Endothelial cell of umbilical vein (primary cell): ENCODE results near the gene KCNMB2. TPM values are rescaled to one million over a fixed set of nuclear protein-coding genes. Genes with fewer than 3 reads are reported as not detected.

Experiments
- BruUV-seq: library from RNA; stranded (reverse); fragments of 400-500 nt; replicated peaks from 2 replicates; lab custom pipeline; 2021; lab: Mats Ljungman, UMichigan
- CTCF ChIA-PET: fragments of 300-600, 350-600 bp; sonication (Branson Sonifier 250); formaldehyde crosslinking; loops from one replicate; lab custom pipeline; 2021; ENCODE audit warnings: antibody characterized with exemption, inconsistent platforms; lab: Charles Lee
- POLR2A ChIA-PET: fragments of 300-600, 350-600 bp; sonication (Branson Sonifier 250); formaldehyde crosslinking; loops from one replicate; lab custom pipeline; 2021; ENCODE audit warnings: antibody characterized with exemption, inconsistent platforms; lab: Charles Lee
- DNase-seq: peaks from one replicate; pipeline ENCODE4 v3.0.0-alpha.2; 2011; ENCODE audit warnings: low read depth, low spot score
- FAIRE-seq: peaks from 2 replicates; lab custom pipeline; 2011; peaks lifted over from hg19 to GRCh38; lab: Jason Lieb, UNC
- H2AFZ ChIP-seq: 2 replicates; pipeline ENCODE4 v1.6.0; 2012; ENCODE audit warnings: low read depth, low read length, control low read depth, inconsistent platforms
- H3K27ac ChIP-seq: 2 replicates; pipeline ENCODE4 v1.5.1; 2011; ENCODE audit warnings: low read depth, mild to moderate bottlenecking, control low read depth, low read length, moderate library complexity; ENCODE audit not compliant: insufficient read depth
- H3K27me3 ChIP-seq, 2 experiments: 2 replicates each; pipeline versions ENCODE4 v1.6.0 to v1.6.1; 2011; ENCODE audit warnings: low read length in 2 of 2, mixed read lengths in 1 of 2; ENCODE audit not compliant: control insufficient read depth in 2 of 2, insufficient read depth in 2 of 2
- H3K36me3 ChIP-seq, 2 experiments: 2 replicates in 1 of 2; 3 replicates in 1 of 2; pipeline ENCODE4 v1.5.1; 2011; ENCODE audit warnings: low read length in 2 of 2, mild to moderate bottlenecking in 1 of 2, moderate library complexity in 1 of 2; ENCODE audit not compliant: control insufficient read depth in 2 of 2, insufficient read depth in 2 of 2; ENCODE audit errors: extremely low read depth in 1 of 2
- H3K4me1 ChIP-seq: 3 replicates; pipeline ENCODE4 v1.5.1; 2011; ENCODE audit warnings: mild to moderate bottlenecking, low read length; ENCODE audit not compliant: control insufficient read depth, insufficient read depth; ENCODE audit errors: extremely low read depth
- H3K4me2 ChIP-seq: 2 replicates; pipeline ENCODE4 v1.6.1; 2011; ENCODE audit warnings: low read length, control low read depth, mixed read lengths; ENCODE audit not compliant: insufficient read depth
- H3K4me3 ChIP-seq, 3 experiments: fragments of 200-600 bp in 1 of 3; sonication (generic), shearing (Covaris generic) in 1 of 3; replicated peaks in 1 of 3; 2 replicates each; pipeline ENCODE4 v1.5.1; 2011 to 2016; ENCODE audit warnings: control low read depth in 3 of 3, low read length in 3 of 3, mild to moderate bottlenecking in 2 of 3, inconsistent platforms in 1 of 3, low read depth in 1 of 3, moderate library complexity in 1 of 3; ENCODE audit not compliant: insufficient read depth in 1 of 3
- H3K79me2 ChIP-seq: 2 replicates; pipeline ENCODE4 v1.6.0; 2012; ENCODE audit warnings: low read length, inconsistent platforms; ENCODE audit not compliant: control insufficient read depth, insufficient read depth
- H3K9ac ChIP-seq: replicated peaks from 2 replicates; pipeline ENCODE3; 2011; ENCODE audit warnings: low read length, control low read depth; ENCODE audit not compliant: insufficient read depth; ENCODE audit errors: extremely low read depth
- H3K9me1 ChIP-seq: replicated peaks from 3 replicates; pipeline ENCODE4 v1.6.0; 2011; ENCODE audit warnings: mild to moderate bottlenecking, low read length; ENCODE audit not compliant: control insufficient read depth, insufficient read depth; ENCODE audit errors: extremely low read depth
- H3K9me3 ChIP-seq: replicated peaks from 2 replicates; pipeline ENCODE4 v1.5.1; 2012; ENCODE audit warnings: low read length, inconsistent platforms; ENCODE audit not compliant: control insufficient read depth, insufficient read depth
- H4K20me1 ChIP-seq: replicated peaks from 2 replicates; pipeline ENCODE3; 2011; ENCODE audit warnings: mild to moderate bottlenecking, low read length; ENCODE audit not compliant: control insufficient read depth, insufficient read depth; ENCODE audit errors: extremely low read depth
- CTCF ChIP-seq, 2 donors: IDR thresholded peaks; 1 replicate in 1 of 2; 2 replicates in 1 of 2; pipeline ENCODE4 v1.5.1; 2011; ENCODE audit warnings: low read length in 2 of 2, mild to moderate bottlenecking in 2 of 2, moderate library complexity in 2 of 2, control low read depth in 1 of 2, inconsistent platforms in 1 of 2, low read depth in 1 of 2; ENCODE audit not compliant: insufficient read depth in 1 of 2; ENCODE audit errors: extremely low read depth in 1 of 2
- EZH2 ChIP-seq: IDR thresholded peaks from 2 replicates; pipeline ENCODE4 v1.6.1; 2012; ENCODE audit warnings: borderline replicate concordance, low read depth, mild to moderate bottlenecking, moderate library complexity, low read length, inconsistent platforms; ENCODE audit not compliant: severe bottlenecking
- FOS ChIP-seq: IDR thresholded peaks from 2 replicates; pipeline ENCODE4 v1.6.1; 2011; ENCODE audit warnings: mild to moderate bottlenecking, low read length, moderate library complexity, borderline replicate concordance; ENCODE audit not compliant: insufficient read depth
- MAX ChIP-seq: IDR thresholded peaks from 2 replicates; pipeline ENCODE4 v1.6.1; 2011; ENCODE audit not compliant: insufficient read depth, insufficient read length
- MYC ChIP-seq: IDR thresholded peaks from one replicate; pipeline ENCODE4 v1.6.1; 2011; ENCODE audit warnings: mild to moderate bottlenecking, low read depth, low read length
- POLR2A ChIP-seq: IDR thresholded peaks from 2 replicates; pipeline ENCODE4 v1.6.1; 2012; ENCODE audit warnings: low read depth, mild to moderate bottlenecking, control low read depth, low read length
- POLR2AphosphoS5 ChIP-seq: IDR thresholded peaks from 2 replicates; pipeline ENCODE4 v1.6.1; 2012; ENCODE audit warnings: low read depth, mild to moderate bottlenecking, control low read depth, low read length, moderate library complexity; ENCODE audit not compliant: insufficient read depth
- dilution Hi-C: fragments of 300-500 bp; cut with MboI; formaldehyde crosslinking; loops from one replicate; pipeline ENCODE4 v1.15.0; 2019; ENCODE audit warnings: low sequenced_read_pairs; ENCODE audit not compliant: extremely low pct_ligation_motif_present
- intact Hi-C: fragments of 100-400 bp; cut with micrococcal nuclease; formaldehyde crosslinking; loops from one replicate; pipeline ENCODE4 v1.10.0; 2022
- polyA plus RNA-seq, 4 experiments: library from polyadenylated mRNA; depleted of rRNA in 3 of 4; stranded (reverse) in 3 of 4; unstranded in 1 of 4; fragments of >200 nt; gene quantifications; 2 replicates each; pipeline versions ENCODE4 v1.2.1 to v1.2.3, GENCODE V29; 2011 to 2012; ENCODE audit warnings: missing spikeins in 1 of 4
- total RNA-seq: library from RNA; stranded (reverse); gene quantifications from 2 replicates; pipeline ENCODE4 v1.2.3, GENCODE V29; 2021

KCNMB2 gene
- total and polyA plus RNA-seq, 2 donors (not counting 3 experiments of a cell fraction or from before 2014, with no cell fraction given) = not detected

- H3K36me3 ChIP-seq = no peaks in the 10 kb centered on the region
- no peaks in the 10 kb centered on the region for H3K27me3 ChIP-seq
- BruUV-seq = no TSS peak
- H3K9me1 ChIP-seq = no peaks in the 10 kb centered on the region
- no peak overlapping the region for H3K4me2 ChIP-seq
- no peak overlapping the region for H3K27ac ChIP-seq
- intact Hi-C loops (no loop called here), dilution Hi-C loops (no loop called here)
- DNase-seq = no peak
- H3K4me1 ChIP-seq = no peaks in the 10 kb centered on the region
- no peak overlapping the region for H2AFZ ChIP-seq
- FAIRE-seq = no peak
- H3K9me3 ChIP-seq = no peaks in the 10 kb centered on the region
- H4K20me1 ChIP-seq = no peaks in the 10 kb centered on the region
- no peak for TF ChIP-seq POLR2A
- TF ChIP-seq FOS = no peak
- TF ChIP-seq EZH2 = no peak
- no peak for TF ChIP-seq CTCF (IDR thresholded peaks at IDR 0.05; ENCODE audit: extremely low read depth in 1 of 2, insufficient read depth in 1 of 2, low read depth in 1 of 2, low read length in 2 of 2)
- TF ChIP-seq POLR2AphosphoS5 = no peak
- TF ChIP-seq MYC = no peak
- TF ChIP-seq MAX = no peak
- ChIA-PET CTCF (no interaction called here), POLR2A (no interaction called here)
- no peaks in the 10 kb centered on the region for H3K79me2 ChIP-seq
- H3K9ac ChIP-seq = no peak overlapping the region
- H3K4me3 ChIP-seq = no peak overlapping the region
These were observed 270.4 kb downstream of the KCNMB2 start for GRCh38 chr3:178806651-178807050.
